Nephron (organoid): ENCODE results near the gene MDK.
A peak's percentile ranks its signal among the peaks of the same experiment; 100 is the strongest.

ENCODE experiments used
- H3K27ac Mint-ChIP-seq, 3 experiments: 2 replicates each; pipeline ENCODE4 v1.8.0; 2020; ENCODE audit warnings: mixed read lengths in 3 of 3, mild to moderate bottlenecking in 2 of 3, moderate library complexity in 1 of 3
- H3K27me3 Mint-ChIP-seq: 2 replicates; pipeline ENCODE4 v1.8.0; 2021; ENCODE audit warnings: low read depth, mild to moderate bottlenecking, moderate library complexity, mixed read lengths
- H3K36me3 Mint-ChIP-seq: 2 replicates; pipeline ENCODE4 v1.8.0; 2020; ENCODE audit warnings: low read depth, mixed read lengths
- H3K4me1 Mint-ChIP-seq: 2 replicates; pipeline ENCODE4 v1.8.0; 2020; ENCODE audit warnings: mixed read lengths
- H3K4me3 Mint-ChIP-seq, 3 experiments: 2 replicates each; pipeline ENCODE4 v1.8.0; 2020; ENCODE audit warnings: mild to moderate bottlenecking in 3 of 3, mixed read lengths in 3 of 3, moderate library complexity in 2 of 3
- H3K9me3 Mint-ChIP-seq: 2 replicates; pipeline ENCODE4 v1.8.0; 2020; ENCODE audit warnings: mixed read lengths
- TF ChIP-seq, protein P1 (sequence below), 3 experiments: fragments of 200-600 bp; sonication (generic); IDR thresholded peaks; one replicate each; pipeline ENCODE4 v1.5.0; 2021; ENCODE audit warnings: antibody characterized with exemption in 3 of 3; ENCODE audit not compliant: unreplicated experiment in 3 of 3

MDK gene

DNA sequence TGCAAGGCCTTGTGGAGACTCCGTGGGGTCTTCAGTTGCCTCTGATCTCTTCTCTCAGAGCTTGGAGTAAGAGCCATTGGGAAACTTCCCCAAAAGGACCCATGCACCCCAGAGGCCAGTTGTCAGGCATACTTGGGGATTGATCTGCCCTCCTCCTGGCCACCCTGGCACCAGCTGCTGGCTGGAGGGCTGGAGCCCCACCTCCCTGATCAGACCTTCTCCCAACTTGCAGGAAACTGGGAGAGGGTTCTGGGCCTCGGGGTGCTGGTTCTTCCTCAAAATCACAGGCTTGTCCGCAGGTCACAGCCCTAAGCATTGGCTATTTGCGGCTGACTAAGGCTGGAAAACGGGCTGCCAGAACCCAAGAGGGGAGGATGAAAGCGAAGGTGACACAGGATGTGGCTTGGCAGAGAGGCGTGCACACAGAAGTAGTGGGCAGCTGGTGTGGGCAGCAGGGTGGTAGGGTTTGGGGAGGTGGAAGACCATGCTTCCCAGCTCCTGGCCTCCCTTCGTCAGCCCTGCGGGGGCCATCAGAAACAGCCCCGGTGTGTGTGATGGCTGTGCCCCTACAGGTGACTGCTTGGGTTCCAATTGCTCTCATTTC, 35.5 kb upstream of the MDK start:
- TF ChIP-seq, protein P1, sequence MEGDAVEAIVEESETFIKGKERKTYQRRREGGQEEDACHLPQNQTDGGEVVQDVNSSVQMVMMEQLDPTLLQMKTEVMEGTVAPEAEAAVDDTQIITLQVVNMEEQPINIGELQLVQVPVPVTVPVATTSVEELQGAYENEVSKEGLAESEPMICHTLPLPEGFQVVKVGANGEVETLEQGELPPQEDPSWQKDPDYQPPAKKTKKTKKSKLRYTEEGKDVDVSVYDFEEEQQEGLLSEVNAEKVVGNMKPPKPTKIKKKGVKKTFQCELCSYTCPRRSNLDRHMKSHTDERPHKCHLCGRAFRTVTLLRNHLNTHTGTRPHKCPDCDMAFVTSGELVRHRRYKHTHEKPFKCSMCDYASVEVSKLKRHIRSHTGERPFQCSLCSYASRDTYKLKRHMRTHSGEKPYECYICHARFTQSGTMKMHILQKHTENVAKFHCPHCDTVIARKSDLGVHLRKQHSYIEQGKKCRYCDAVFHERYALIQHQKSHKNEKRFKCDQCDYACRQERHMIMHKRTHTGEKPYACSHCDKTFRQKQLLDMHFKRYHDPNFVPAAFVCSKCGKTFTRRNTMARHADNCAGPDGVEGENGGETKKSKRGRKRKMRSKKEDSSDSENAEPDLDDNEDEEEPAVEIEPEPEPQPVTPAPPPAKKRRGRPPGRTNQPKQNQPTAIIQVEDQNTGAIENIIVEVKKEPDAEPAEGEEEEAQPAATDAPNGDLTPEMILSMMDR (IDR thresholded peaks at IDR 0.05; ENCODE audit: unreplicated experiment in 3 of 3) = no peak
- H3K9me3 Mint-ChIP-seq = no peaks in the 10 kb centered on the region
- H3K27me3 Mint-ChIP-seq = peaks cover 16% of the 10 kb centered on the region
- H3K4me3 Mint-ChIP-seq = peak overlapping the region; percentile 76 to 87 (median 86)
- H3K4me1 Mint-ChIP-seq = peaks cover 63% of the 10 kb centered on the region
- H3K27ac Mint-ChIP-seq = peak overlapping the region in 1 of 3 experiments; percentile 2
- no peaks in the 10 kb centered on the region for H3K36me3 Mint-ChIP-seq

DNA sequence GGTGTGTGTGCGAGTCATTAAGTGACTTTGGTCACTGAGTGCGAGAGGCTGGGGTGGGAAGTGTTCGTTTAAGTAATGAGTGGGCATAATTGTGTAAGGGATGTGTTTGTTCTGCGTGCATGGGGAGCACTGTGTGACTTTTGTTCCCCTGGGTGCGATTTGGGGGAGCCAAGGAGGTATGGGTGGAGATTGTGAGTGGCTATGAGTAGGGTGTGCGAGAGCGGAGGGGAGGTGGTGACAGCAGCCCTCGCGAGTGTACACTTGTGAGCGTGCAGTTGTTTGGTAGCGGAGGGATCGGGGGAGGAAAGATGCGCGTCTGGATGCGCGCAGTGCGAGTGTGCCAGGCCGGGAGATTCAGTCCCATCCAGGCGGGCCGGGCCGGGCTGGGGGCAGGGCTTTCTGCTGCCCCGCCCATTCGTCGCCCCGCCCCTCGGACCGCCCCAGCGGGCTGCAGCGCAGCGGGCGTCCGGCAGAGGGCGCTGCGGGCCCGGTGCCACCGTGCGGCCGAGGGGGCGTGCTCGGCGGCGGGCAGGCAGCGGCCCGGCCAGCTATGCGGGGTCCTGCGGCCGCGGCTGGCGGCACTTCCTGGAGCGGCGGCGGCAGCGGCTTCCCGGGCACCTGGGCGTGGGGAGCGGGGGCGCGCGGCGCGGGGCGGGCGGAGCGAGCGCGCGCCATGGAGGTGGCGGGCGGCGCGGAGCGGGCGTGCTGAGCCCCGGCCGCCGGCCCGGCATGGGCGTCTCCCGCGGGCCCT, 34.4 kb upstream of the MDK start, which contains the start of gene DGKZ:
Gene DGKZ, plus strand, starts transcription at position 578 of the 751 bp plus-strand sequence. CDS start 197 bp downstream, outside the sequence.
- TF ChIP-seq, protein P1 (IDR thresholded peaks at IDR 0.05; ENCODE audit: unreplicated experiment in 3 of 3) = peak; percentile 72 to 81 (median 74)
- Mint-ChIP-seq H3K4me1 (peaks cover 60% of the 10 kb centered on the region), H3K36me3 (no peaks in the 10 kb centered on the region), H3K9me3 (no peaks in the 10 kb centered on the region), H3K27ac (peak within 1 kb of the TSS in 2 of 3 experiments; percentile 2 to 46), H3K27me3 (peaks cover 16% of the 10 kb centered on the region), H3K4me3 (peak within 1 kb of the TSS; percentile 85 to 92 (median 89))

DNA sequence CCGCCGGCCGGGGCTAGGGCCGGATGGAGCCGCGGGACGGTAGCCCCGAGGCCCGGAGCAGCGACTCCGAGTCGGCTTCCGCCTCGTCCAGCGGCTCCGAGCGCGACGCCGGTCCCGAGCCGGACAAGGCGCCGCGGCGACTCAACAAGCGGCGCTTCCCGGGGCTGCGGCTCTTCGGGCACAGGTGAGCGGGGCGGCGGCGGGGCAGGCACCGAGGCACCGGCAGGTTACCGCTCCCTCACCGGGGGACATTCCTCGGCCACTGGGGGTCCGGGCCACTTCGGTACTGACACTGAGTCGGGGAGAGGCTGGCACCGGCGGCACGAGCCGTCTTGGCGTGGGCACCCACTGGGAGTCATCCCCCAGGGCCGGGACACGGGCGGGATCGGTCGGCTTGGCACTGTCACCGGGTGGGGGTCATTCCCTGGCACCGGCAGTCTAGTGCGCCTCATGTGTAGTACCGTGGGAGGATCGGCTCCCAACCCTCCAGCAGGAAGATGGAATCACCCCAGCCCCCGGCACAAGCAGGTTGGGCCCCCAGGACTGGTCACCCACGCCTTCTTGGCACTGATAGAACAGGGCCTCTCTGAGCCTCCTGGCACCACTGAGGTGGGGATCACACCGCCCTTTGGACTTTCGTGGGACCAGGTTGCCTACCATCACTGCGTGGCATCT, 33.7 kb upstream of the MDK start:
- TF ChIP-seq, protein P1 (IDR thresholded peaks at IDR 0.05; ENCODE audit: unreplicated experiment in 3 of 3) = no peak
- Mint-ChIP-seq H3K4me3 (peak overlapping the region; percentile 85 to 92 (median 89)), H3K9me3 (no peaks in the 10 kb centered on the region), H3K27me3 (peaks cover 16% of the 10 kb centered on the region), H3K27ac (no peak overlapping the region), H3K4me1 (peaks cover 56% of the 10 kb centered on the region), H3K36me3 (no peaks in the 10 kb centered on the region)

DNA sequence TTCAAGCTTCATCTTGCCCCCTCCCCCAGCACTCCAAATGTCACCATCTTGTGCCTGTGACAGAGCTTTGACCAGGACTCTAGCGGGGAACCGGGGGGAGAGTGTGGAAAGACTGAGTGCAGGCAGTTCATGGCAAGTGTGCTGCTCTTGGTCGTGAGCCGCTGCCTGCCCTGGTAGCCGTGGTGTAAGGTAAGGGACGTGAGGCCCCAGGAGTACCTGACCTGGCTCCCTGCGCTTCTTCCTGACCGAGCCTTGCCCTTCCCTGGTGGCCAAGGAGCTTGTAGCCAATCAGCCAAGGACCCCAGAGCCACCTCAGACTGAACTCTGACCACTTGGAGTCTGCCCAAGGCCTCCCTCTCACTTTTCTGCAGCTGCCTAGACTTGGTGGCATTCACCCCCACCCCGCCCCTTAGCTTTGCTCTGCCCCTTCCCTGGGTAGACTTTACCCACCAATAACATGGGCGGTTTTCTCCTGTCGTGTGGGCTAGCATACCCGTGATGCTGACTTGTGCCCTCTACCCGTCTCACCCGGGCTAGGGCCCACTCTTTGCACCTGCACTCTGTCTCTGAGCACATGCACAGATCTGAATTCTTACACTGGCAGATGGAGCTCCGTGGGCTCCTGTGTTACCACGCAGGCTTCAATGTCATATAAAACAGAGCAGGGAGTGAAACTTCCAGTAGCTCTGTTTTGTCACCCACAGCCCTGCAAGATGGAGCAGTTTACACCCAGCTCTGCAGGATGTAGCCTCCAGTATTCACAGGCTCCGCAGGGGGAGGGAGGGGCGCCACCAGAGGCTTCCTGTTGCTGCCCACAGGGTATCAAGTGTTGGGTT, 32.7 kb upstream of the MDK start:
- Mint-ChIP-seq H3K9me3 (no peaks in the 10 kb centered on the region), H3K36me3 (no peaks in the 10 kb centered on the region), H3K4me3 (peak overlapping the region; percentile 85 to 92 (median 89)), H3K27ac (peak overlapping the region in 1 of 3 experiments; percentile 29), H3K27me3 (peaks cover 16% of the 10 kb centered on the region), H3K4me1 (peaks cover 56% of the 10 kb centered on the region)
- TF ChIP-seq, protein P1 (IDR thresholded peaks at IDR 0.05; ENCODE audit: unreplicated experiment in 3 of 3) = no peak

DNA sequence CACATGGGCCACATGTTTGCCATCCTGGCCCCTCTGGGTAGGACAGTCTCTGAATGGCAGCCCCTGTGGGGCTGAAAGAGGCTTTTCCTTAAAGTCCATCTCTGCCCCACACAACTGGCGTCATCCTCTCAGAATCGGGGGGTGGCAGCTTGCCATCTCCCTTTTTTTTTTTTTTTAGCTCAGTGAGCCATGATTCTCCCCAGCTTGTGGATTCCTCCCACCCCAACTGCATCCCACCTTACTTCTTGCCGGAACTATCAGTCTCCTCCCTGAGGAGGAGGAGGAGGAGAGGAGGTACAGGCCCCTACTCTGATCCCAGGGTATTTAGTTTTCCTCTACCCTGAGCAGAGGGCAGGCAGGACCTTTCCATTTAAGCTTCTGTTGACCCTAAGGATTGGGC, 30.8 kb upstream of the MDK start:
- Mint-ChIP-seq H3K27ac (no peak overlapping the region), H3K4me3 (peak overlapping the region; percentile 37 to 69 (median 44)), H3K9me3 (no peaks in the 10 kb centered on the region), H3K27me3 (peaks cover 12% of the 10 kb centered on the region), H3K4me1 (peaks cover 54% of the 10 kb centered on the region), H3K36me3 (no peaks in the 10 kb centered on the region)
- TF ChIP-seq, protein P1 (IDR thresholded peaks at IDR 0.05; ENCODE audit: unreplicated experiment in 3 of 3) = no peak
